Kidney epithelial cell (primary cell): ENCODE results near the gene PSME3IP1. TPM values are rescaled to one million over a fixed set of nuclear protein-coding genes. Genes with fewer than 3 reads are reported as not detected.

Experiments used
- DNase-seq: peaks from one replicate; pipeline ENCODE4 v3.0.0-alpha.2; 2010; ENCODE audit warnings: low read depth
- H3K27me3 ChIP-seq: 2 replicates; pipeline ENCODE4 v1.6.0; 2011; ENCODE audit warnings: low read length; ENCODE audit not compliant: control insufficient read depth, insufficient read depth
- H3K36me3 ChIP-seq: 2 replicates; pipeline ENCODE4 v1.5.1; 2011; ENCODE audit warnings: low read length; ENCODE audit not compliant: control insufficient read depth, insufficient read depth
- H3K4me3 ChIP-seq: 2 replicates; pipeline ENCODE4 v1.5.1; 2011; ENCODE audit warnings: low read depth, mild to moderate bottlenecking, control low read depth, low read length
- CTCF ChIP-seq: IDR thresholded peaks from 2 replicates; pipeline ENCODE4 v1.5.1; 2011; ENCODE audit warnings: mild to moderate bottlenecking, moderate library complexity, low read length, control low read depth, inconsistent platforms; ENCODE audit not compliant: insufficient read depth, poor library complexity, severe bottlenecking
- total RNA-seq: library from RNA; depleted of rRNA; stranded (reverse); fragments of >200 nt; gene quantifications from 2 replicates; pipeline ENCODE4 v1.2.3, GENCODE V29; 2015

PSME3IP1 gene
- total RNA-seq, 1 donor from 2014 or later = 94.5 TPM

GRCh38 chr16:57143149-57143921, 42.5 kb downstream of the PSME3IP1 start:
- Histone ChIP-seq H3K4me3 (no peak overlapping the region), H3K27me3 (no peaks in the 10 kb centered on the region), H3K36me3 (no peaks in the 10 kb centered on the region)
- DNase-seq = no peak
- no peak for TF ChIP-seq CTCF

GRCh38 chr16:57141822-57142631, 43.8 kb downstream of the PSME3IP1 start:
- no peak for TF ChIP-seq CTCF
- no peaks in the 10 kb centered on the region for H3K27me3 ChIP-seq
- no peaks in the 10 kb centered on the region for H3K36me3 ChIP-seq
- DNase-seq = no peak
- H3K4me3 ChIP-seq = no peak overlapping the region

- no peaks in the 10 kb centered on the region for H3K36me3 ChIP-seq
- no peak for DNase-seq
- no peak overlapping the region for H3K4me3 ChIP-seq
- H3K27me3 ChIP-seq = no peaks in the 10 kb centered on the region
- no peak for TF ChIP-seq CTCF
Measured at GRCh38 chr16:57140931-57141668, 44.7 kb downstream of the PSME3IP1 start.

- H3K4me3 ChIP-seq = no peak overlapping the region
- no peak for TF ChIP-seq CTCF
- no peak for DNase-seq
- H3K36me3 ChIP-seq = no peaks in the 10 kb centered on the region
- H3K27me3 ChIP-seq = no peaks in the 10 kb centered on the region
Measured at GRCh38 chr16:57138281-57138935, 47.4 kb downstream of the PSME3IP1 start.

GRCh38 chr16:57137566-57138273, 48.1 kb downstream of the PSME3IP1 start:
- H3K27me3 ChIP-seq = no peaks in the 10 kb centered on the region
- DNase-seq = no peak
- no peak overlapping the region for H3K4me3 ChIP-seq
- no peaks in the 10 kb centered on the region for H3K36me3 ChIP-seq
- no peak for TF ChIP-seq CTCF
